OCI-LY3 (cell line): ENCODE measurements around the gene DDX17.

Experiments used
- H2AFZ ChIP-seq: fragments of 200-600, 300-600 bp; shearing (Covaris generic); 2 replicates; pipeline ENCODE4 v1.6.0; 2014; ENCODE audit warnings: antibody characterized with exemption, low read depth, low read length
- H3K27ac ChIP-seq: fragments of 200-600, 300-600 bp; sonication (generic); 2 replicates; pipeline ENCODE4 v1.5.1; 2014; ENCODE audit warnings: mild to moderate bottlenecking, low read length, moderate library complexity, mixed read lengths
- H3K27me3 ChIP-seq: fragments of 200-600, 300-600 bp; sonication (generic); 2 replicates; pipeline ENCODE4 v1.6.1; 2014; ENCODE audit warnings: low read depth, low read length, mixed read lengths
- H3K36me3 ChIP-seq: fragments of 200-600, 300-600 bp; sonication (generic); replicated peaks from 2 replicates; pipeline ENCODE3; 2014; ENCODE audit warnings: low read depth, low read length, mixed read lengths
- H3K4me1 ChIP-seq: fragments of 300-600, 200-600 bp; sonication (generic); 2 replicates; pipeline ENCODE4 v1.6.1; 2014; ENCODE audit warnings: low read length, mixed read lengths
- H3K4me2 ChIP-seq: fragments of 200-600, 300-600 bp; sonication (generic); 2 replicates; pipeline ENCODE4 v1.6.1; 2014; ENCODE audit warnings: low read length, mixed read lengths
- H3K4me3 ChIP-seq: fragments of 300-600, 200-600 bp; sonication (generic); 2 replicates; pipeline ENCODE4 v1.5.1; 2014; ENCODE audit warnings: antibody characterized with exemption, mild to moderate bottlenecking, low read length, moderate library complexity
- H3K79me2 ChIP-seq: fragments of 300-600, 200-600 bp; shearing (Covaris generic); 2 replicates; pipeline ENCODE4 v1.6.1; 2014; ENCODE audit warnings: mild to moderate bottlenecking, low read length, mixed read lengths
- H3K9ac ChIP-seq: fragments of 300-600, 200-600 bp; shearing (Covaris generic); 2 replicates; pipeline ENCODE4 v1.6.0; 2014; ENCODE audit warnings: mild to moderate bottlenecking, low read length, moderate library complexity
- H3K9me3 ChIP-seq: fragments of 200-600, 300-600 bp; shearing (Covaris generic); 2 replicates; pipeline ENCODE4 v1.6.1; 2014; ENCODE audit warnings: low read length, mixed read lengths; ENCODE audit not compliant: insufficient read depth
- H4K20me1 ChIP-seq: fragments of 200-600, 300-600 bp; sonication (generic); 2 replicates; pipeline ENCODE4 v1.6.1; 2016; ENCODE audit warnings: low read length, mixed read lengths; ENCODE audit not compliant: insufficient read depth
- EZH2phosphoT487 ChIP-seq: fragments of 200-600 bp; shearing (Covaris generic); IDR thresholded peaks from 2 replicates; pipeline ENCODE4 v1.6.1; 2018; ENCODE audit warnings: antibody characterized with exemption, mixed run types, low read depth
- TF ChIP-seq, protein P1 (sequence below): fragments of 200-600, 300-600 bp; sonication (generic); IDR thresholded peaks from 2 replicates; pipeline ENCODE4 v1.5.1; 2014; ENCODE audit warnings: antibody characterized with exemption, low read length, low read depth

DDX17 gene

DNA sequence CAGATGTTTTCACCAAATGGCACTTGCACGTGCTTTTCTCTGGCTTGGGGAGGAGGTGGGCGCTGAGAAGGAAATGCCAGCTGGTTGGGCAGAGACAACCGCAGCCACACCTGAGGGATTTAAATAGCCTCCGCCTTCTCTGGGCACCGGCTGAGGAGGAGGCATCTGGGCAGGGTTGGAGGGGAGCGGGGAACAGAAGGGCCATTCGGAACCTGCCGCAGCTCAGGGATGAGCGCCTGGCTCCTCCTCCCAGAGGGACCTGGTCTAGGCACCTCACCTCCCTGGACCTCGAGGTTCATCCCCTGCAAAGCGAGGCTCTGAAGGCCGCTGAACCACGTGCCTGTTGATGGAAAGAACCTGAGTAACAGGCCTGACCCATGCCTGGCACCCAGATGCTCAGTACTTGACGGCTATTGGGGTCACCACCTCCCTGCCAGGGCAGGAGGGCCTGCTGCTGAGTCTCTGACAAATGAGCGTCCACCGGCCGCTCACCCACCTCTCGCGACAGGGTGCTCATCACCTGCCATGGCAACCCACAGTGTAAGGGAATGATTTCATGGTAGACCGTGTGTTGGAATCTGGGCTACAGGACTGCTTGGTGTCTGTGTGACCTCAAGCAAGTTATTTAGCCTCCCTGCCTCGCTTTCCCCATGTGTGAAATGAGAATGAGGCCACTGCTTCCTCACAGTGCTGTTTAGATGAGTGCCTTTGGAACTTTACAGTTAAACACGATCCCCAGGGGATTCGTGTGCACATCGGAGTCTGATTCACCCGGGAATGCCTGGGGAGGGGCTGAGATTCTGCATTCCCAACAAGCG, 40.2 kb downstream of the DDX17 start:
- TF ChIP-seq, protein P1, sequence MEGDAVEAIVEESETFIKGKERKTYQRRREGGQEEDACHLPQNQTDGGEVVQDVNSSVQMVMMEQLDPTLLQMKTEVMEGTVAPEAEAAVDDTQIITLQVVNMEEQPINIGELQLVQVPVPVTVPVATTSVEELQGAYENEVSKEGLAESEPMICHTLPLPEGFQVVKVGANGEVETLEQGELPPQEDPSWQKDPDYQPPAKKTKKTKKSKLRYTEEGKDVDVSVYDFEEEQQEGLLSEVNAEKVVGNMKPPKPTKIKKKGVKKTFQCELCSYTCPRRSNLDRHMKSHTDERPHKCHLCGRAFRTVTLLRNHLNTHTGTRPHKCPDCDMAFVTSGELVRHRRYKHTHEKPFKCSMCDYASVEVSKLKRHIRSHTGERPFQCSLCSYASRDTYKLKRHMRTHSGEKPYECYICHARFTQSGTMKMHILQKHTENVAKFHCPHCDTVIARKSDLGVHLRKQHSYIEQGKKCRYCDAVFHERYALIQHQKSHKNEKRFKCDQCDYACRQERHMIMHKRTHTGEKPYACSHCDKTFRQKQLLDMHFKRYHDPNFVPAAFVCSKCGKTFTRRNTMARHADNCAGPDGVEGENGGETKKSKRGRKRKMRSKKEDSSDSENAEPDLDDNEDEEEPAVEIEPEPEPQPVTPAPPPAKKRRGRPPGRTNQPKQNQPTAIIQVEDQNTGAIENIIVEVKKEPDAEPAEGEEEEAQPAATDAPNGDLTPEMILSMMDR: no peak
- no peak for TF ChIP-seq EZH2phosphoT487
- no peak overlapping the region for H3K4me3 ChIP-seq
- H3K4me2 ChIP-seq: no peak overlapping the region
- H4K20me1 ChIP-seq: no peaks in the 10 kb centered on the region
- no peaks in the 10 kb centered on the region for H3K9me3 ChIP-seq
- H3K4me1 ChIP-seq: no peaks in the 10 kb centered on the region
- no peaks in the 10 kb centered on the region for H3K36me3 ChIP-seq
- no peak overlapping the region for H3K9ac ChIP-seq
- H3K79me2 ChIP-seq: no peaks in the 10 kb centered on the region
- no peak overlapping the region for H3K27ac ChIP-seq
- no peak overlapping the region for H2AFZ ChIP-seq
- peaks cover 23% of the 10 kb centered on the region for H3K27me3 ChIP-seq

DNA sequence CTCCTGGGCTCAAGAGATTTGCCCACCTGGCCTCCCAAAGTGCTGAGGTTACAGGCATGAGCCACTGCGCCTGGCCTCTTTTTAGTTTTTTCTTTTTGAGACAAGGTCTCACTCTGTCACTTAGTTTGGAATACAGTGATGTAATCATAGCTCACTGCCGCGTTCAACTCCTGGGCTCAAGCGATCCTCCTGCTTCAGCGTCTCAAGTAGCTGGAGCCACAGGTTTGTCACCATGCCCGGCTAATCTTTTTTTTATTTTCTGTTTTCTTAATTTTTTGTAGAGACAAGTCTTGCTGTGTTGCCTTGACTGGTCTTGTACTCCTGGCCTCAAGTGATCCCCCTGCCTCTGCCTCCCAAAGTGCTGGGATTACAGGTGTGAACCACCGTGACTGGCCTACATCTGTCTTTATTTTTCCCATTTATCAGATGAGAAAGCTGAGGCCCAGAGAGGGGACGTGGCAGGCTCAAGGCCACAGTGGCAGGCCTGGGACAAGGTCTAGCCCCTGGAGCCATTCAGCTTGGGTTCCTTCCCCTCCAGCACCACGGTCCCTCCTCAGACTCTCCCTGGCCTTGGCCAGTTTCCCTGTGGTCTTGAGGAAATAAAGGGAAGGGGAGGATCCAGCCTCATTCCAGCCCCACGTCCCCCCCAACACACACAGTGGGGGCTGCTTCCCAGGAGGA, 41.0 kb downstream of the DDX17 start:
- Histone ChIP-seq H3K4me2 (no peak overlapping the region), H3K4me3 (no peak overlapping the region), H3K36me3 (no peaks in the 10 kb centered on the region), H4K20me1 (no peaks in the 10 kb centered on the region), H3K27ac (no peak overlapping the region), H3K4me1 (no peaks in the 10 kb centered on the region), H2AFZ (no peak overlapping the region), H3K79me2 (no peaks in the 10 kb centered on the region), H3K9ac (no peak overlapping the region), H3K9me3 (no peaks in the 10 kb centered on the region), H3K27me3 (peaks cover 31% of the 10 kb centered on the region)
- TF ChIP-seq, protein P1: no peak
- TF ChIP-seq EZH2phosphoT487: no peak

DNA sequence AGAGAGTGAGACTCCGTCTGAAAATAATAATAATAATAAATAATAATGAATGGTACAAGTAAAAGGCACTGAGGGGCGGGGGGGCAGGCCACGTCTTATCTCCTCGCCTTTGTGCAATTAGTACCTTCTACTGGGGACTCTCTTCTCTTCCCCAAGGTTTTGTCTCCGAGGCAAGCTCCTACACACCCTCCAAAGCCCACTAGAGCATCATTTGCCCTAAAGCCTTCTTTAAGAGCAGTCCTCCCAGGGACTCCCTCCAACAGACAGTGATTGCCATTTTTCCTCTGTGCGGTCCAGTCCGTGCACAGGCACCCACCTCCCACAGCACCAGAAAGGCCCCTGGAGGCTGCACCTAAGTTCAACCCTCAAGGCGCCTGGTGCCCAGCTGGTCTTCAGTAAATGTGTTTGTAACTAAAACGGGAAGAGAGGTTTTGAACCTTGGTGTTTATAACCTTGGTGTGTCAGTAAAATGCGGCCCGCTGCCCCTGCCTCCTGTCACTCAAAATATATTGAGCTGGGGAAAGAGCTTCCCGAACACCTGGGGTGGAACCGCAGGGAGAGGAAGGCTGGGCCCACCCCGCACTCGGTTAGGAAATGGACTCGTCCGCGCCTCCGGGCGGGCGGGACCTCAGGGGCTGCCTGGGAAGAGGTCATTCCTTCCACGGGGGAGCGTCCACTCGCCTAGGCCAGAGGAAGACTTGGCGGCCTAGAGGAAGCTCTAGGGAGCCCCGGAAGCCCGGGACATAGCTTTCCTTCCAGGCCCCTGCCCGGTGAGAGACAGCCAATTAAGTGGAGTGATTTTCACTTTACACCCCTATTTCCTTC, 42.9 kb downstream of the DDX17 start:
- no peak overlapping the region for H3K9ac ChIP-seq
- H3K27ac ChIP-seq: no peak overlapping the region
- TF ChIP-seq, protein P1: no peak
- no peak for TF ChIP-seq EZH2phosphoT487
- no peaks in the 10 kb centered on the region for H3K79me2 ChIP-seq
- no peaks in the 10 kb centered on the region for H4K20me1 ChIP-seq
- no peaks in the 10 kb centered on the region for H3K36me3 ChIP-seq
- no peaks in the 10 kb centered on the region for H3K4me1 ChIP-seq
- no peaks in the 10 kb centered on the region for H3K9me3 ChIP-seq
- H2AFZ ChIP-seq: 0 out of 2 replicates have a peak overlapping the region, but pooled peaks have one; percentile 7
- no peak overlapping the region for H3K4me3 ChIP-seq
- peaks cover 42% of the 10 kb centered on the region for H3K27me3 ChIP-seq
- peak overlapping the region; percentile 12 for H3K4me2 ChIP-seq
